ENCODE data around the gene C10orf143. TPM values are rescaled to one million over a fixed set of nuclear protein-coding genes. Genes with fewer than 3 reads are reported as not detected.

Gene C10orf143
- total RNA-seq, 1 experiment from 2014 or later: 1.6 TPM

DNA sequence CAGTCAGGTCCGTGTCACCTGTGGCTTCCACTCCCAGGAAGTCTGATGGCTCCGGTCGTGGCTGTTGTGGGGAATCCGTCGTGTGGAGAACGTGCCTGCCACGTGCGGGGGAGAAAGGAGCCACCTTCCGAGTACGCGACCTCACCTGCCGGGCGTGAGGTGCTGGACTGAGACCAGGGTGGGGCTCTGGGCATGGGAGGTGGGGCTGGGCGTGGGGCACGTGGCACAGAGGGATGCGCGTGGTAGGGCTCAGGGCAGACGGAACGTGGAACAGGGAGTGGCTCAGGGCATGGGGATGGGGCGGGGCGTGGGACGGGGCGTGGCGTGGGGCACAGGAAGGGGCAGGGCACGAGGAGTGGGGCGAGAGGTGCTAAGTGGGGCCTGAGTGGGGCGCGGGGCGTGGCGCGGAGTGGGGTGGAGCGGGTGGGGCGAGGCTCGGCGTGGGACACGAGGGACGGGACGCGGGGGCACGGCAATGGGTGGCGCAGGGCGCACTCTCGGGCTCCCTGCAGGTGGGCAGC is 64.8 kb downstream of the C10orf143 start:
- ChIA-PET POLR2A (no interaction called here), CTCF (interaction anchor here (1.2 to 2.6 kb wide), 4 partner anchors 32 to 134 kb away, joined by 3 to 16 read pairs (median 5); partner anchors contain the start of gene C10orf143)
- H3K27ac Mint-ChIP-seq: no peak overlapping the region

More for the DNA sequence above, 64.8 kb downstream of the C10orf143 start:
- TF ChIP-seq ZMAT4 (CRISPR knock-in tag; IDR thresholded peaks at IDR 0.05) (no peak), JAZF1 (CRISPR knock-in tag; IDR thresholded peaks at IDR 0.05) (no peak), CBFB (CRISPR knock-in tag; IDR thresholded peaks at IDR 0.05; ENCODE audit: low read depth) (no peak), FOXP1 (CRISPR knock-in tag; IDR thresholded peaks at IDR 0.05; ENCODE audit: borderline replicate concordance) (no peak), ELF4 (CRISPR knock-in tag; IDR thresholded peaks at IDR 0.05; ENCODE audit: low read depth) (no peak), CTCF (IDR thresholded peaks at IDR 0.05) (no peak), ATF1 (CRISPR knock-in tag; IDR thresholded peaks at IDR 0.05) (no peak), GTF2I (CRISPR knock-in tag; conservative IDR thresholded peaks at IDR 0.05) (no peak), ESRRA (CRISPR knock-in tag; IDR thresholded peaks at IDR 0.05; ENCODE audit: borderline replicate concordance) (no peak), HMGA2 (CRISPR knock-in tag; IDR thresholded peaks at IDR 0.05) (no peak), PRDM15 (CRISPR knock-in tag; IDR thresholded peaks at IDR 0.05) (no peak), FOXK1 (CRISPR knock-in tag; IDR thresholded peaks at IDR 0.05) (no peak), EMX1 (CRISPR knock-in tag; IDR thresholded peaks at IDR 0.05) (no peak)
- TF ChIP-seq, protein P1, sequence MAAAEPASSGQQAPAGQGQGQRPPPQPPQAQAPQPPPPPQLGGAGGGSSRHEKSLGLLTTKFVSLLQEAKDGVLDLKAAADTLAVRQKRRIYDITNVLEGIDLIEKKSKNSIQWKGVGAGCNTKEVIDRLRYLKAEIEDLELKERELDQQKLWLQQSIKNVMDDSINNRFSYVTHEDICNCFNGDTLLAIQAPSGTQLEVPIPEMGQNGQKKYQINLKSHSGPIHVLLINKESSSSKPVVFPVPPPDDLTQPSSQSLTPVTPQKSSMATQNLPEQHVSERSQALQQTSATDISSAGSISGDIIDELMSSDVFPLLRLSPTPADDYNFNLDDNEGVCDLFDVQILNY (CRISPR knock-in tag; IDR thresholded peaks at IDR 0.05): no peak
- TF ChIP-seq, protein P2, sequence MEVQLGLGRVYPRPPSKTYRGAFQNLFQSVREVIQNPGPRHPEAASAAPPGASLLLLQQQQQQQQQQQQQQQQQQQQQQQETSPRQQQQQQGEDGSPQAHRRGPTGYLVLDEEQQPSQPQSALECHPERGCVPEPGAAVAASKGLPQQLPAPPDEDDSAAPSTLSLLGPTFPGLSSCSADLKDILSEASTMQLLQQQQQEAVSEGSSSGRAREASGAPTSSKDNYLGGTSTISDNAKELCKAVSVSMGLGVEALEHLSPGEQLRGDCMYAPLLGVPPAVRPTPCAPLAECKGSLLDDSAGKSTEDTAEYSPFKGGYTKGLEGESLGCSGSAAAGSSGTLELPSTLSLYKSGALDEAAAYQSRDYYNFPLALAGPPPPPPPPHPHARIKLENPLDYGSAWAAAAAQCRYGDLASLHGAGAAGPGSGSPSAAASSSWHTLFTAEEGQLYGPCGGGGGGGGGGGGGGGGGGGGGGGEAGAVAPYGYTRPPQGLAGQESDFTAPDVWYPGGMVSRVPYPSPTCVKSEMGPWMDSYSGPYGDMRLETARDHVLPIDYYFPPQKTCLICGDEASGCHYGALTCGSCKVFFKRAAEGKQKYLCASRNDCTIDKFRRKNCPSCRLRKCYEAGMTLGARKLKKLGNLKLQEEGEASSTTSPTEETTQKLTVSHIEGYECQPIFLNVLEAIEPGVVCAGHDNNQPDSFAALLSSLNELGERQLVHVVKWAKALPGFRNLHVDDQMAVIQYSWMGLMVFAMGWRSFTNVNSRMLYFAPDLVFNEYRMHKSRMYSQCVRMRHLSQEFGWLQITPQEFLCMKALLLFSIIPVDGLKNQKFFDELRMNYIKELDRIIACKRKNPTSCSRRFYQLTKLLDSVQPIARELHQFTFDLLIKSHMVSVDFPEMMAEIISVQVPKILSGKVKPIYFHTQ (CRISPR knock-in tag; IDR thresholded peaks at IDR 0.05): no peak
- TF ChIP-seq, protein P3, sequence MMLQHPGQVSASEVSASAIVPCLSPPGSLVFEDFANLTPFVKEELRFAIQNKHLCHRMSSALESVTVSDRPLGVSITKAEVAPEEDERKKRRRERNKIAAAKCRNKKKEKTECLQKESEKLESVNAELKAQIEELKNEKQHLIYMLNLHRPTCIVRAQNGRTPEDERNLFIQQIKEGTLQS (CRISPR knock-in tag; conservative IDR thresholded peaks at IDR 0.05): no peak
- no peaks in the 10 kb centered on the region for H3K36me3 Mint-ChIP-seq
- no peak overlapping the region for H3K4me3 Mint-ChIP-seq
- no peak for ATAC-seq
- peaks cover 22% of the 10 kb centered on the region for H3K4me1 Mint-ChIP-seq
- DNase-seq (ENCODE audit: low spot score): no peak
- H3K9me3 Mint-ChIP-seq: no peaks in the 10 kb centered on the region
- no peaks in the 10 kb centered on the region for H3K27me3 Mint-ChIP-seq (ENCODE audit: low read depth)

Data from WTC11 (cell line).